Inflammatory macrophage (primary cell): ENCODE results near the gene CLEC18C.
"Not testable (repeated sequence)": the region's sequence is repeated elsewhere in the genome, so short reads cannot be mapped to it uniquely, and the experiment has no call there.

Experiments used
- DNase-seq, 2 donors: peaks; one replicate each; pipeline ENCODE4 v3.0.0-alpha.2; 2020 to 2022

Gene CLEC18C

DNA sequence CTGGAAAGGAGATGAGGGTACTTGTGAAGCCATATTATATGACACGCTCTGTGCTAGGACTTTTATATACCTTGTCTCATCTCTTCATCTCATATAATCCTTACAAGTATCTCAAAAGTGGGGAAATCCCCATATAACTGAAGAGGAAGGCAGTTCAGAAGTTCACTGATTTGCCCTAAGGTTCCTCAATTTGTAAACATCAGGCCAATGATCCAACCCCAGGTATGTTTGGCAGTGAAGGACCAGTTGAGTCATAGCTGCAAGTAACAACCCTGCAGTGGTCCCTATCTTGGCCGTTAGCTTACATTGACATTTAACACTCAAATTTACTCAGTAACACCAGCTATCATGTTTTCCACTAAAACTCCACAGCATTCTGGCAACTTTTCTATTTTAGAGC, 45.0 kb downstream of the CLEC18C start:
- DNase-seq, result not testable (repeated sequence)

DNA sequence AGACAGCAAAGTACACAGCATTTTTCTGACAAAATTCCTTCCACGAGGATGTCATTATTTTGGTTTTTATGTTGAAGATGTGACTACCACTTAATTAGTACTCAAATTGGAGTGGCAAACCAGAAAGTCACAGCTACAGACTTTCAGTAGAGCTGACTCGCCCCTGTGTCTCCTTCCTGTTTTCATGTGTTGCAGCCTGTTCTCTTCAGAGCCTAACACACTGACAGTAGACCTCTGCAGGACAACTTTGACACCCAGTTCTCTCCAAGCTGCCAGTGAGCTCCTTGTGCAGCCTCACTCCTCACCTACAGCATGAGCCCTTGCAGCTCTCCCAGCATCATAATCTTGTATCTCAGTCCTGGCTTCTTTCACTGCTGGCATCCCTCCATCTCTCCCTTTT, 49.0 kb downstream of the CLEC18C start:
- not testable (repeated sequence) for DNase-seq

- DNase-seq, result not testable (repeated sequence)
Observed at GRCh38 chr16:70223216-70223615, 49.6 kb downstream of the CLEC18C start.

GRCh38 chr16:70223971-70224513, 50.5 kb downstream of the CLEC18C start:
- DNase-seq, result not testable (repeated sequence)

- not testable (repeated sequence) for DNase-seq
Observed at GRCh38 chr16:70224645-70225044, 51.1 kb downstream of the CLEC18C start.

DNA sequence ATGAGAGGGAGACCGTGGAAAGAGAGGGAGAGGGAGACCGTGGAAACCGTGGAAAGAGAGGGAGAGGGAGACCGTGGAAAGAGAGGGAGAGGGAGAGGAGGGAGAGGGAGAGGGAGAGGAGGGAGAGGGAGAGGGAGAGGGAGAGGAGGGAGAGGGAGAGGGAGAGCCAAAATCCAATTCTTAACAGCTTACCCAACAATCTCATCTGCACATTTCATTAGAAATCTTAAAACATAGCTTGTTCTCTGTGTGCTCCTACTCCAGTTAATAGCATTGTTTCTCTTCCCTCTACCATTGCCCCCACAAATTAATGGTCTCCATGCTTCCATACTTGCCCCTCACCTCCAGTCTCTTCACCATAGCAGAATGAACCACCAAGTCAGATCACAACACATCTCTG, 51.8 kb downstream of the CLEC18C start:
- not testable (repeated sequence) for DNase-seq

DNA sequence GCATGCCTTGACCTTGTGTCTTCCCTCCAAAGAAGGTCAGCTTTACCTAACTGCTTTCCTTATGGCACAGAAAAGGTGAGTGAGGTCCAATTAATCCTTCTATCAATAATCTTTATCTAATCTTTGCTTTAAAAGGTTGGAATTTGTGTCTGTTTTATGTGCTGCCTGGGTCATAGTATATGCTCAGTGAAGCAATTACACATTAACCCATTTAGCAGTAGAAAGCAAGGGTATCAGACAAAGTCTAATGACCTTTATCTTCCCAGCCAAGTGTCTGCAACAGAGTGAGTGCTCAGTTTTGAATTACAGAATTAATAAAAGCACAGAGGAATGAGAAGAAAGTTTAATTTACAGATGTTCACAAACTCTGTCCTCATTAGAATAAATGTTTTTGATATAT, 52.4 kb downstream of the CLEC18C start:
- DNase-seq, result not testable (repeated sequence)

DNA sequence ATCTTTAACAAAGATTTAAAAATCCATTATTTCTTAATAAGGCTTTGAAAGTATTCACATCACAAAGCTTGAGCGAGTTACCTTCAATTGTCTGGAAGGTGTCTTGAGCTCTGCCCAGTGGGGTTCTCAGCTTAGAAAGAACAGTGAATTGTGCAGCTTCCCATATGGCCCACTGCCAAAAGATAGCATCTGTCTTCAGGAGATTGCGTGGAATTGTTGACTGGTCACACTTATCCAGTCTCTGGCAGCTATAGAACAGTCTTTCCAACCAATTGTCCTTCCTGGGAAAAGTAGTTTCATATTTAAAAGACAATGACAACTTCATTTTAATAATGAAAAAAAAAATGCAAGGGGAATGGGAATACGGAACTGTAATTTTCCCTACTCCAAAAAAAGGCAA, 58.2 kb downstream of the CLEC18C start:
- DNase-seq, result not testable (repeated sequence)
